HEK293 (cell line): ENCODE data around the gene POLL.

Experiments used
- CTCF ChIA-PET: fragments of 350-600 bp; formaldehyde crosslinking; extraction: SDS; loops from one replicate; lab custom pipeline; 2021; ENCODE audit warnings: antibody characterized with exemption; lab: Yijun Ruan, JAX
- POLR2A ChIA-PET: fragments of 300-600 bp; formaldehyde crosslinking; extraction: SDS; loops from one replicate; lab custom pipeline; 2020; ENCODE audit warnings: antibody characterized with exemption, inconsistent platforms; lab: Yijun Ruan, JAX
- H3K27ac ChIP-seq: fragments of 200-500 bp; sonication (Bioruptor generic); 2 replicates; pipeline ENCODE4 v1.5.1; 2014; ENCODE audit warnings: low read depth, low read length, control low read depth, inconsistent platforms; ENCODE audit errors: extremely low read depth
- H3K36me3 ChIP-seq, 2 experiments: fragments of 200-500 bp in 1 of 2; sonication (Bioruptor generic) in 1 of 2; 1 replicate in 1 of 2; 2 replicates in 1 of 2; pipeline ENCODE4 v1.5.1; 2014 to 2017; ENCODE audit warnings: inconsistent platforms in 2 of 2, low read length in 2 of 2; ENCODE audit not compliant: control insufficient read depth in 2 of 2, insufficient read depth in 1 of 2
- H3K4me1 ChIP-seq: fragments of 200-500 bp; sonication (Bioruptor generic); 2 replicates; pipeline ENCODE4 v1.5.1; 2014; ENCODE audit warnings: mild to moderate bottlenecking, low read length, inconsistent platforms; ENCODE audit not compliant: control insufficient read depth, insufficient read depth
- H3K4me3 ChIP-seq: 2 replicates; pipeline ENCODE4 v1.5.1; 2011; ENCODE audit warnings: low read depth, mild to moderate bottlenecking, control low read depth, low read length, moderate library complexity
- H3K9me3 ChIP-seq: fragments of 200-500 bp; sonication (Bioruptor generic); 2 replicates; pipeline ENCODE4 v1.5.1; 2014; ENCODE audit warnings: low read depth, low read length, inconsistent platforms; ENCODE audit not compliant: control insufficient read depth, insufficient read depth
- ELK4 ChIP-seq: IDR thresholded peaks from 2 replicates; pipeline ENCODE4 v1.6.1; 2011; ENCODE audit warnings: mild to moderate bottlenecking, low read depth, low read length, borderline replicate concordance
- PRDM1 ChIP-seq: fragments of 450-650 bp; formaldehyde crosslinking; IDR thresholded peaks from 2 replicates; pipeline ENCODE4; 2016; ENCODE audit warnings: missing biosample characterization, missing genetic modification characterization
- PRDM4 ChIP-seq: fragments of 450-650 bp; formaldehyde crosslinking; IDR thresholded peaks from 2 replicates; pipeline ENCODE4 v1.5.1; 2017; ENCODE audit warnings: missing biosample characterization, missing genetic modification characterization
- SETDB1 ChIP-seq: IDR thresholded peaks from one replicate; pipeline ENCODE4 v1.6.1; 2017; ENCODE audit warnings: mild to moderate bottlenecking, low read length, moderate library complexity, mixed read lengths; ENCODE audit not compliant: insufficient read length
- ZBTB11 ChIP-seq: fragments of 450-650 bp; formaldehyde crosslinking; conservative IDR thresholded peaks from 2 replicates; pipeline ENCODE4 v1.5.1; 2016; ENCODE audit warnings: low read depth, missing biosample characterization, missing genetic modification characterization
- ZBTB26 ChIP-seq: fragments of 450-650 bp; formaldehyde crosslinking; optimal IDR thresholded peaks from 2 replicates; pipeline ENCODE3; 2016; ENCODE audit warnings: missing biosample characterization, mild to moderate bottlenecking, missing genetic modification characterization
- ZBTB8A ChIP-seq: fragments of 450-650 bp; formaldehyde crosslinking; IDR thresholded peaks from 2 replicates; pipeline ENCODE4 v1.5.1; 2016; ENCODE audit warnings: missing biosample characterization, missing genetic modification characterization
- ZFHX2 ChIP-seq: fragments of 450-650 bp; formaldehyde crosslinking; conservative IDR thresholded peaks from 2 replicates; pipeline ENCODE4 v1.5.1; 2016; ENCODE audit warnings: missing biosample characterization, missing genetic modification characterization
- ZNF223 ChIP-seq: fragments of 450-650 bp; formaldehyde crosslinking; IDR thresholded peaks from 2 replicates; pipeline ENCODE4 v1.5.1; 2016; ENCODE audit warnings: missing biosample characterization, missing genetic modification characterization
- ZNF292 ChIP-seq: fragments of 450-650 bp; formaldehyde crosslinking; IDR thresholded peaks from 2 replicates; pipeline ENCODE4 v1.5.1; 2016; ENCODE audit warnings: low read depth, missing biosample characterization, missing genetic modification characterization, borderline replicate concordance
- ZNF335 ChIP-seq: fragments of 450-650 bp; formaldehyde crosslinking; conservative IDR thresholded peaks from 2 replicates; pipeline ENCODE4 v1.5.1; 2016; ENCODE audit warnings: missing biosample characterization, missing genetic modification characterization
- ZNF350 ChIP-seq: fragments of 450-650 bp; formaldehyde crosslinking; IDR thresholded peaks from 2 replicates; pipeline ENCODE4 v1.5.0; 2017; ENCODE audit warnings: missing biosample characterization, mild to moderate bottlenecking, missing genetic modification characterization
- ZNF366 ChIP-seq: fragments of 450-650 bp; formaldehyde crosslinking; conservative IDR thresholded peaks from 2 replicates; pipeline ENCODE4 v1.5.1; 2016; ENCODE audit warnings: missing biosample characterization, missing genetic modification characterization
- ZNF501 ChIP-seq: fragments of 450-650 bp; formaldehyde crosslinking; IDR thresholded peaks from 2 replicates; pipeline ENCODE4 v1.5.1; 2016; ENCODE audit warnings: missing biosample characterization, missing genetic modification characterization
- ZNF560 ChIP-seq: fragments of 450-650 bp; formaldehyde crosslinking; IDR thresholded peaks from 2 replicates; pipeline ENCODE4 v1.5.1; 2017; ENCODE audit warnings: missing biosample characterization, missing genetic modification characterization, borderline replicate concordance
- ZNF561 ChIP-seq: fragments of 450-650 bp; IDR thresholded peaks from 2 replicates; pipeline ENCODE4 v1.5.1; 2018; ENCODE audit warnings: missing biosample characterization, missing genetic modification characterization, borderline replicate concordance
- ZNF626 ChIP-seq: fragments of 450-650 bp; sonication (Bioruptor Pico); formaldehyde crosslinking; IDR thresholded peaks from 2 replicates; pipeline ENCODE4 v1.5.1; 2018; ENCODE audit warnings: missing biosample characterization, missing genetic modification characterization, inconsistent platforms
- ZNF670 ChIP-seq: fragments of 450-650 bp; formaldehyde crosslinking; IDR thresholded peaks from 2 replicates; pipeline ENCODE4 v1.5.1; 2016; ENCODE audit warnings: missing biosample characterization, missing genetic modification characterization, low read depth
- ZNF692 ChIP-seq: fragments of 450-650 bp; formaldehyde crosslinking; IDR thresholded peaks from 2 replicates; pipeline ENCODE4 v1.5.1; 2016; ENCODE audit warnings: missing biosample characterization, missing genetic modification characterization
- ZNF792 ChIP-seq: fragments of 450-650 bp; formaldehyde crosslinking; IDR thresholded peaks from 2 replicates; pipeline ENCODE4 v1.5.1; 2016; ENCODE audit warnings: missing biosample characterization, missing genetic modification characterization
- ZNF843 ChIP-seq: fragments of 450-650 bp; formaldehyde crosslinking; IDR thresholded peaks from 2 replicates; pipeline ENCODE4 v1.5.1; 2016; ENCODE audit warnings: missing biosample characterization, missing genetic modification characterization

POLL gene

GRCh38 chr10:101571271-101571925 lies 16.7 kb downstream of the POLL start:
- peak; percentile 54; the same call in 1 of the 2 replicates for TF ChIP-seq PRDM4 (tag by site-specific recombination)
- no peak for TF ChIP-seq ZNF350 (tag by site-specific recombination)
- H3K36me3 ChIP-seq: no peaks in the 10 kb centered on the region
- H3K27ac ChIP-seq: no peak overlapping the region
- H3K4me1 ChIP-seq: peaks cover 3% of the 10 kb centered on the region
- CTCF ChIA-PET: interaction anchor here (0.6 to 3.8 kb wide), 34 partner anchors 11 to 1666 kb away, joined by 3 to 77 read pairs (median 4); no protein-coding TSS in a partner anchor
- H3K4me3 ChIP-seq: no peak overlapping the region
- H3K9me3 ChIP-seq: 0 out of 2 replicates have a peak, but pooled peaks cover 2% of the 10 kb centered on the region
- POLR2A ChIA-PET: interaction anchor here (1.0 to 1.3 kb wide), 3 partner anchors 17 to 357 kb away, joined by 3 to 7 read pairs (median 4); partner anchors contain the start of genes DPCD and POLL

GRCh38 chr10:101570428-101571270 lies 17.4 kb downstream of the POLL start:
- H3K9me3 ChIP-seq: 0 out of 2 replicates have a peak, but pooled peaks cover 2% of the 10 kb centered on the region
- CTCF ChIA-PET: interaction anchor here (0.6 to 3.8 kb wide), 42 partner anchors 10 to 1666 kb away, joined by 3 to 77 read pairs (median 4); no protein-coding TSS in a partner anchor
- POLR2A ChIA-PET: interaction anchor here (1.0 to 1.5 kb wide), 4 partner anchors 17 to 357 kb away, joined by 3 to 7 read pairs (median 4); partner anchors contain the start of genes DPCD and POLL
- H3K4me3 ChIP-seq: peak overlapping the region; percentile 65
- H3K27ac ChIP-seq: peak overlapping the region; percentile 19; the same call in 1 of the 2 replicates
- peaks cover 3% of the 10 kb centered on the region for H3K4me1 ChIP-seq
- no peaks in the 10 kb centered on the region for H3K36me3 ChIP-seq
- TF ChIP-seq ZNF692 (tag by site-specific recombination) (0 out of 2 replicates have a peak, but pooled peaks have one; percentile 10), ZNF292 (tag by site-specific recombination) (no peak), ZBTB8A (peak; percentile 92), ZNF501 (0 out of 2 replicates have a peak, but pooled peaks have one; percentile 6), ZBTB11 (tag by site-specific recombination) (no peak), ZFHX2 (0 out of 2 replicates have a peak, but pooled peaks have one; percentile 15), ZNF223 (tag by site-specific recombination) (no peak), ZNF843 (tag by site-specific recombination) (0 out of 2 replicates have a peak, but pooled peaks have one; percentile 1), ZNF560 (no peak), ZNF366 (tag by site-specific recombination) (0 out of 2 replicates have a peak, but pooled peaks have one; percentile 9), ZBTB26 (peak; percentile 35), ZNF670 (tag by site-specific recombination) (no peak), ZNF626 (tag by site-specific recombination) (no peak), ZNF792 (tag by site-specific recombination) (no peak), SETDB1 (no peak), ZNF561 (tag by site-specific recombination) (0 out of 2 replicates have a peak, but pooled peaks have one; percentile 15), ZNF335 (tag by site-specific recombination) (peak; percentile 85), PRDM1 (tag by site-specific recombination) (no peak), ELK4 (no peak)
